ENCODE measurements around the gene ZNRD2.

Gene ZNRD2

DNA sequence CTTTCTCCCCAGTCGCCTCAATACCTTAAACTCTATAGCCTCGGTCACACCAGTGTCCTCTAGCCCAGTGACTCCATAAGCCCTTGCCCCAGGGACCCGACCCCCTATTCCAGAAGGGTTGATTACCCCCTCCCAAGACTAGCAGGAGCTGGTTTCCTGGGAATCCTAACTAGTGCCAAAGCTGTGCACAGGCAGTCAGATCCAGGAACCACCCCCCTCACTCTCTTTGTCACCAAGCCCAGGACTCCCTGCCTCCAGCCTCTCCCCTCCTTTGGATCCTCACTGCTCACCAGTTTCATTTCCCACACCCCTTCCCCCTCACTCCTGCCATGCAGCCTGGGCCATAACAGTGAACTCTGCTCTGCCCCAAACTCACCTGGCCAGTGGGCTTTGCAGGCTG, 21.9 kb upstream of the ZNRD2 start:
- no peak overlapping the region for H2AFZ ChIP-seq (ENCODE audit: low read depth, low read length, severe bottlenecking)
- H3K4me3 ChIP-seq (ENCODE audit: insufficient read depth, low read length, poor library complexity, severe bottlenecking) = no peak overlapping the region
- no peaks in the 10 kb centered on the region for H3K9me3 ChIP-seq (ENCODE audit: insufficient read depth, low read length)
- H3K79me2 ChIP-seq (ENCODE audit: insufficient read depth, low read length) = no peaks in the 10 kb centered on the region
- no peaks in the 10 kb centered on the region for H4K20me1 ChIP-seq (ENCODE audit: low read depth, low read length)
- TF ChIP-seq, protein P1, sequence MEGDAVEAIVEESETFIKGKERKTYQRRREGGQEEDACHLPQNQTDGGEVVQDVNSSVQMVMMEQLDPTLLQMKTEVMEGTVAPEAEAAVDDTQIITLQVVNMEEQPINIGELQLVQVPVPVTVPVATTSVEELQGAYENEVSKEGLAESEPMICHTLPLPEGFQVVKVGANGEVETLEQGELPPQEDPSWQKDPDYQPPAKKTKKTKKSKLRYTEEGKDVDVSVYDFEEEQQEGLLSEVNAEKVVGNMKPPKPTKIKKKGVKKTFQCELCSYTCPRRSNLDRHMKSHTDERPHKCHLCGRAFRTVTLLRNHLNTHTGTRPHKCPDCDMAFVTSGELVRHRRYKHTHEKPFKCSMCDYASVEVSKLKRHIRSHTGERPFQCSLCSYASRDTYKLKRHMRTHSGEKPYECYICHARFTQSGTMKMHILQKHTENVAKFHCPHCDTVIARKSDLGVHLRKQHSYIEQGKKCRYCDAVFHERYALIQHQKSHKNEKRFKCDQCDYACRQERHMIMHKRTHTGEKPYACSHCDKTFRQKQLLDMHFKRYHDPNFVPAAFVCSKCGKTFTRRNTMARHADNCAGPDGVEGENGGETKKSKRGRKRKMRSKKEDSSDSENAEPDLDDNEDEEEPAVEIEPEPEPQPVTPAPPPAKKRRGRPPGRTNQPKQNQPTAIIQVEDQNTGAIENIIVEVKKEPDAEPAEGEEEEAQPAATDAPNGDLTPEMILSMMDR (IDR thresholded peaks at IDR 0.05; ENCODE audit: insufficient read depth, low read length, poor library complexity, severe bottlenecking) = no peak
- TF ChIP-seq EZH2phosphoT487 (conservative IDR thresholded peaks at IDR 0.05; ENCODE audit: low read length) = no peak
- H3K4me2 ChIP-seq (ENCODE audit: low read depth, low read length, poor library complexity, severe bottlenecking) = no peak overlapping the region
- H3K9me2 ChIP-seq (replicated peaks; ENCODE audit: insufficient read depth, low read length) = no peaks in the 10 kb centered on the region
- no peaks in the 10 kb centered on the region for H3K36me3 ChIP-seq (ENCODE audit: low read length)
- H3K27me3 ChIP-seq (ENCODE audit: low read length) = no peaks in the 10 kb centered on the region
- no peak overlapping the region for H3K27ac ChIP-seq (ENCODE audit: low read depth, low read length)
- H3K9ac ChIP-seq (ENCODE audit: low read length) = no peak overlapping the region
- H3F3A ChIP-seq (ENCODE audit: insufficient read depth) = peaks cover 11% of the 10 kb centered on the region

DNA sequence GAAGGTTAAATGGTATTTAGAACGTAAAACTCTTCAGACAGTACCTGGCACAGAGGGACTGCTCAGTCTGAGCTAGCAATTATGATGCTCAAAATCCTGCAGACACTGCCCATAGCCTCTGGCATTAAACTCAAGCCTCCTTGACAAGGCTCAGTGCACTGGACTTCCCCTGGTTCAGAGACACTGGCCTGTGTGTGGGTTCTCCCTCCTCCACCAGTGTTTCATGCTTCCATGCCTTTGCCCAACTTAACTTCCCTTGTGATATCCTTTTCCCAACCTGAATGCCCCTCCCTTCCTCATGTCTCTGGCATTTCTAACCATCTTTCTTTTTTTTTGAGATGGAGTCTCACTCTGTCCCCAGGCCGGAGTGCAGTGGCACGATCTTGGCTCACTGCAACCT, 21.2 kb upstream of the ZNRD2 start:
- H3K9ac ChIP-seq (ENCODE audit: low read length) = no peak overlapping the region
- no peaks in the 10 kb centered on the region for H4K20me1 ChIP-seq (ENCODE audit: low read depth, low read length)
- no peak overlapping the region for H3K27ac ChIP-seq (ENCODE audit: low read depth, low read length)
- H3K4me2 ChIP-seq (ENCODE audit: low read depth, low read length, poor library complexity, severe bottlenecking) = no peak overlapping the region
- H2AFZ ChIP-seq (ENCODE audit: low read depth, low read length, severe bottlenecking) = no peak overlapping the region
- no peaks in the 10 kb centered on the region for H3K27me3 ChIP-seq (ENCODE audit: low read length)
- H3K9me3 ChIP-seq (ENCODE audit: insufficient read depth, low read length) = no peaks in the 10 kb centered on the region
- no peak for TF ChIP-seq EZH2phosphoT487 (conservative IDR thresholded peaks at IDR 0.05; ENCODE audit: low read length)
- TF ChIP-seq, protein P1 (IDR thresholded peaks at IDR 0.05; ENCODE audit: insufficient read depth, low read length, poor library complexity, severe bottlenecking) = no peak
- H3K4me3 ChIP-seq (ENCODE audit: insufficient read depth, low read length, poor library complexity, severe bottlenecking) = no peak overlapping the region
- peaks cover 11% of the 10 kb centered on the region for H3F3A ChIP-seq (ENCODE audit: insufficient read depth)
- H3K9me2 ChIP-seq (replicated peaks; ENCODE audit: insufficient read depth, low read length) = no peaks in the 10 kb centered on the region
- H3K36me3 ChIP-seq (ENCODE audit: low read length) = no peaks in the 10 kb centered on the region
- no peaks in the 10 kb centered on the region for H3K79me2 ChIP-seq (ENCODE audit: insufficient read depth, low read length)

GRCh38 chr11:65551572-65552387, 18.5 kb upstream of the ZNRD2 start:
- TF ChIP-seq, protein P1 (IDR thresholded peaks at IDR 0.05; ENCODE audit: insufficient read depth, low read length, poor library complexity, severe bottlenecking) = peak; percentile 86
- no peak for TF ChIP-seq EZH2phosphoT487 (conservative IDR thresholded peaks at IDR 0.05; ENCODE audit: low read length)
- H3K4me3 ChIP-seq (ENCODE audit: insufficient read depth, low read length, poor library complexity, severe bottlenecking) = no peak overlapping the region
- no peaks in the 10 kb centered on the region for H3K9me2 ChIP-seq (replicated peaks; ENCODE audit: insufficient read depth, low read length)
- H3K79me2 ChIP-seq (ENCODE audit: insufficient read depth, low read length) = no peaks in the 10 kb centered on the region
- H3K36me3 ChIP-seq (ENCODE audit: low read length) = no peaks in the 10 kb centered on the region
- H3F3A ChIP-seq (ENCODE audit: insufficient read depth) = 0 out of 2 replicates have a peak, but pooled peaks cover 1% of the 10 kb centered on the region
- H3K27ac ChIP-seq (ENCODE audit: low read depth, low read length) = no peak overlapping the region
- no peaks in the 10 kb centered on the region for H3K27me3 ChIP-seq (ENCODE audit: low read length)
- H2AFZ ChIP-seq (ENCODE audit: low read depth, low read length, severe bottlenecking) = no peak overlapping the region
- peak overlapping the region; percentile 0 for H3K4me2 ChIP-seq (ENCODE audit: low read depth, low read length, poor library complexity, severe bottlenecking)
- H3K9ac ChIP-seq (ENCODE audit: low read length) = no peak overlapping the region
- H3K9me3 ChIP-seq (ENCODE audit: insufficient read depth, low read length) = no peaks in the 10 kb centered on the region
- H4K20me1 ChIP-seq (ENCODE audit: low read depth, low read length) = no peaks in the 10 kb centered on the region
